GM18951 (cell line): ENCODE data around the gene IZUMO2.

ENCODE experiments used
- POLR2A ChIP-seq: IDR thresholded peaks from 4 replicates; pipeline ENCODE4 v1.6.1; 2011; ENCODE audit warnings: mild to moderate bottlenecking; ENCODE audit not compliant: insufficient read length, insufficient read depth; ENCODE audit errors: extremely low read depth
- in situ Hi-C: fragments of 300-500 bp; cut with MboI; formaldehyde crosslinking; loops from one replicate; pipeline ENCODE4 v1.12.0; 2022; ENCODE audit warnings: low sequenced_read_pairs, mixed read lengths, inconsistent platforms; ENCODE audit not compliant: unreplicated experiment

The IZUMO2 gene

GRCh38 chr19:50162988-50163387 is at the start of gene IZUMO2:
Gene IZUMO2, minus strand, starts transcription at chr19:50163281. Its CDS starts 87 bp downstream, at chr19:50163194.
- in situ Hi-C loops = no loop called here
- TF ChIP-seq POLR2A = no peak

DNA sequence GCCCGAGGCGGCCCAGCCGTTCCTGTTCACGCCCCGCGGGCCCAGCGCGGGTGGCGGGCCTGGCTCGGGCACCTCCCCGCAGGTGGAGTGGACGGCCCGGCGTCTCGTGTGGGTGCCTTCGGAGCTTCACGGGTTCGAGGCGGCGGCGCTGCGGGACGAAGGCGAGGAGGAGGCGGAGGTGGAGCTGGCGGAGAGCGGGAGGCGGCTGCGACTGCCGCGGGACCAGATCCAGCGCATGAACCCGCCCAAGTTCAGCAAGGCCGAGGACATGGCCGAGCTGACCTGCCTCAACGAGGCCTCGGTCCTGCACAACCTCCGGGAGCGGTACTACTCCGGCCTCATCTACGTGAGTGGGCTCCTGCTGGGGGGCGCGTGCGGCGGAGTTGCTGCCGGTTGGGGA is 47.3 kb upstream of the IZUMO2 start:
- in situ Hi-C loops = no loop called here
- TF ChIP-seq POLR2A = no peak

GRCh38 chr19:50209131-50209530 is 46.0 kb upstream of the IZUMO2 start:
- in situ Hi-C loops = no loop called here
- TF ChIP-seq POLR2A = no peak

- TF ChIP-seq POLR2A = no peak
- in situ Hi-C loops = no loop called here
Observed at GRCh38 chr19:50207730-50208129, 44.6 kb upstream of the IZUMO2 start.

DNA sequence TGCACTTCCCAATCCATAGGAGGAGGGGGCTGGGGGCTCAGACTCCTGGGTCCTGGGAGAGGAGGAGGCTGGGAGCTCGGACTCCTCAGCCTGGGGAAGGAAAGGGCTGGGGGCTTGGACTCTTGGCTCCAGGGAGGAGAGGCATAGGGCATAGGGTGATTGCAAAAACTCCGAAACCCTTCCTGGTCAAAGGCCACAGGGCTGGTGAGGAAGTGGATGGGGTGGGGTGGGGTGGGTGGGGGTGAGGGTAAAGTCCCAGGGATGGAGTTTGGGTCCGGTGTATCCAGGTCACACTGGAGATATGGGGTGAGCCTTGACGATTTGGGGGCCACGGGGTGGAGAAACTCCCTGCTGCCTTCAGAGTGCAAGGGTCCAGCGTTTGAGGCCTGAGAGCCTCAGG is 43.1 kb upstream of the IZUMO2 start:
- in situ Hi-C loops = no loop called here
- no peak for TF ChIP-seq POLR2A

DNA sequence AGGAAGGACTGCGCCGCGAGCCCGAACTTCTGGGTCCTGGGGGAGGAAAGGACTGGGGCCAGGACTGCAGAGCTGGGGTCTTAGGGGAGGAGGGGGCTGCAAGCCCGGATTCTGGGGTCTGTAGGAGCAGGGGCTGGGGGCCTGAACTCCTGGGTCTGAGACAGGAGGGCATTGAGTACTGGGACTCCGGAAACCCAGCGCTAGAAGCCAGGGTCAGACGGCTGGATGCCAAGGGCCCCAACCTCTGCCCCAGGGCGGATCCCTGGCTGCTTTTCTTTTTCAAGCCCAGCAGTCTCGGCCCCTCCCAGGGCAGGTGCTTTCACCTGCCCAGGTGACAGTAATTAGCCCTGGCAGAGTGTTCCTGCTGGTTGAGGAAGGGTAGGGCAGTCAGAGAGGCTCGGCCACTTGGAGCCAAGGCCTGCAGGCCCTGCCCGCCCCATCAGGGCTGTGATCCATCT is 42.6 kb upstream of the IZUMO2 start:
- in situ Hi-C loops = no loop called here
- TF ChIP-seq POLR2A = no peak

DNA sequence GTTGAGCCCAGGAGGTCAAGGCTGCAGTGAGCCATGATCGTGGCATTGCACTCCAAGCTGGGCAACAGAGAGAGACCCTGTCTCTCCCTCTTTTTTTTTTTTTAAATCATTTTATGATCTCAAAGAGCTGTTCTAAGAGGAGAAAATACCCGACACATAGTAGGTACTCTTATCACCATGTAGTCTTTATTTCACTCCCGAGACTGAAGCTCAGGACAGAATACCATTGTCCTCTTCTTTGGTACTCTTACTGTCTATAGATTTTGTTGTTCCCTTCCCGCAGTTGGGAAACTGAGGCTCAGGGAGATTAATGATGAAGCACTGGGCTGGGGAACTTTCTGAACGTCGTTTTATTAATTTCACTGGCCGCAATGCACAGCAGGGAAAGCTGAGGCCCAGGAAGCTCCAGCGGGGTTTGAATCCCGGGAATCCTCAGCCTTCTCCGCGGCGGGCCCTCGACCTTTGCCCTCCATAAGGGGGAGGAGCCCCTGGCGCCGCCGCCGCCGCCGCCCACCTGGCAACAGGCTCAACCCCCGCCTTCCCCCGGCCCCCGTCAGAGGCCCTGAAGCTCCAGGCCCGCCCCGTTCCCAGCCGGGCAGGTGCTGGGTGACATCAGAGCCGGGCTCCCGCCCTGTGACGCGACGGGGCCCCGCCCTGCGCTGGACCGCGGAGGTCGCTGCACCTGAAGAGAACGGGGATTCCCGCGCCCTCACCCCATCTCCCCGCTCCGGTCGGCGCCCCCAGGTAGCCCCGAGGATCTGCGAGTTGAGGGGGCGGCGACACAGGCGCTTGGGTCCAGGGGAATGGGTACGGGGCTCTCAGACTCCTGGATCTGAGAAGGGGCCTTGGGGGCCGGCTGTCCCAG is 42.0 kb upstream of the IZUMO2 start:
- in situ Hi-C loops = no loop called here
- TF ChIP-seq POLR2A = no peak

- in situ Hi-C loops = no loop called here
- TF ChIP-seq POLR2A = no peak
Observed at GRCh38 chr19:50204081-50204428, 41.0 kb upstream of the IZUMO2 start.

GRCh38 chr19:50203281-50204080 is 40.4 kb upstream of the IZUMO2 start, which contains the start of gene MYH14:
Gene MYH14, plus strand, starts transcription at chr19:50203622. Its CDS starts 6,744 bp downstream, at chr19:50210366.
- no peak for TF ChIP-seq POLR2A
- in situ Hi-C loops = no loop called here

GRCh38 chr19:50202962-50203280 is 39.8 kb upstream of the IZUMO2 start:
- in situ Hi-C loops = no loop called here
- no peak for TF ChIP-seq POLR2A

DNA sequence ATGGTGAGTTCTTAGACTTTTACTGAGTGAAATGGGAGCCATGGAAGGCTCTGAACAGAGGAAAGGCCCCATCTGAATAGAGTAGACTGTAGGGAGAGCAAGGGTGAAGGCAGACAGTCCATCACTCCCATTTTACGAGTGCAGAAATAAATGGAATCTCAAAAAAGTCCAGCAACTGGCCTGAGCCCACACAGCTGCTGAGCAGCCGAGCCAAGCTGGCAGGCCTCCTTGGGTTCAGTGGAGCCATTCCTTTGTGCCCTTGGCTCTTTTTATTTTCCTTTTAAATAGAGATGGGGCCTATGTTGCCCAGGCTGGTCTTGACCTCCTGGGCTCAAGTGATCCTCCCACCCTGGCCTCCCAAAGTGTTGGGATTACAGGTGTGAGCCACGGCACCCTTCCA is 39.3 kb upstream of the IZUMO2 start:
- TF ChIP-seq POLR2A = no peak
- in situ Hi-C loops = no loop called here

DNA sequence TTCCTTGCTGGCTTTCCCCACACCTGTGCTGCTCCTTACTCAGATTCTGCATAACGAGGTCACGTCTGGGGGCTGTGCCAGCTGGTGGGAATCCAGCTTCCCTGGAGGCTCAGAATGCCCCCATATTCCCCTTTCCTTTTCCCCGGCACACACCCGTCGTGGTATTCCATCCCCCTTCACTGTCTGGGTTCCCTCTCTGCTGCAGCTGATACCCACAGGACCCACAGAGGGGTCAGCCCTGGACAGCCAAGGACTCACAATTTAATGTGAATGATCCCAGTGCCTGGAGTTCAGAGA is 36.1 kb upstream of the IZUMO2 start:
- no peak for TF ChIP-seq POLR2A
- in situ Hi-C loops = no loop called here

- no peak for TF ChIP-seq POLR2A
- in situ Hi-C loops = no loop called here
Observed at GRCh38 chr19:50198431-50199258, 35.6 kb upstream of the IZUMO2 start.
